ENCODE data around the gene MUC6.

Gene MUC6

DNA sequence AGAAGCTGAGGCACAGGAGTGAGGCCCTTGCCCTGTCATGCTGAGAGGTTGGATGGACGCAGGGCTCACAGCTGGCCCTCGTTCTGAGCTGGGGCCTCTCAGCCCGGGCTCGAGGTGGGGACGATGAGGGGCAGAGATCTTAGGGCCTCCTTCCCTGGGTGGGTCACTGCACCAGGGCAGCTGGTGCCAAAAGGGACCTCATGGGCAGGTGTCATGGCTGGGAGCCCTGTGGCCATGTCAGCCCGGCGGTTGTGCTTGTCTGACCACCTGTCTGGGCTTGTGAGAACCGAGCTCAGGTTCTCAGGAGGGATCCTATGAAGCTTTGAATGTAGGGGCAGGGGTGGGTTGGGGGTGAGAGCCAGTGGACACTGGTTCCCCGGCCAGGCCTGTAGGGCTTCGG is 1.8 kb upstream of the MUC6 start (continued):
- TF ChIP-seq, protein P1, sequence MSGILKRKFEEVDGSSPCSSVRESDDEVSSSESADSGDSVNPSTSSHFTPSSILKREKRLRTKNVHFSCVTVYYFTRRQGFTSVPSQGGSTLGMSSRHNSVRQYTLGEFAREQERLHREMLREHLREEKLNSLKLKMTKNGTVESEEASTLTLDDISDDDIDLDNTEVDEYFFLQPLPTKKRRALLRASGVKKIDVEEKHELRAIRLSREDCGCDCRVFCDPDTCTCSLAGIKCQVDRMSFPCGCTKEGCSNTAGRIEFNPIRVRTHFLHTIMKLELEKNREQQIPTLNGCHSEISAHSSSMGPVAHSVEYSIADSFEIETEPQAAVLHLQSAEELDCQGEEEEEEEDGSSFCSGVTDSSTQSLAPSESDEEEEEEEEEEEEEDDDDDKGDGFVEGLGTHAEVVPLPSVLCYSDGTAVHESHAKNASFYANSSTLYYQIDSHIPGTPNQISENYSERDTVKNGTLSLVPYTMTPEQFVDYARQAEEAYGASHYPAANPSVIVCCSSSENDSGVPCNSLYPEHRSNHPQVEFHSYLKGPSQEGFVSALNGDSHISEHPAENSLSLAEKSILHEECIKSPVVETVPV (CRISPR knock-in tag; IDR thresholded peaks at IDR 0.05), result no peak
- no peak for TF ChIP-seq ESRRG (CRISPR knock-in tag; IDR thresholded peaks at IDR 0.05)
- TF ChIP-seq SNAI2 (CRISPR knock-in tag; IDR thresholded peaks at IDR 0.05), result no peak
- TF ChIP-seq, protein P2, sequence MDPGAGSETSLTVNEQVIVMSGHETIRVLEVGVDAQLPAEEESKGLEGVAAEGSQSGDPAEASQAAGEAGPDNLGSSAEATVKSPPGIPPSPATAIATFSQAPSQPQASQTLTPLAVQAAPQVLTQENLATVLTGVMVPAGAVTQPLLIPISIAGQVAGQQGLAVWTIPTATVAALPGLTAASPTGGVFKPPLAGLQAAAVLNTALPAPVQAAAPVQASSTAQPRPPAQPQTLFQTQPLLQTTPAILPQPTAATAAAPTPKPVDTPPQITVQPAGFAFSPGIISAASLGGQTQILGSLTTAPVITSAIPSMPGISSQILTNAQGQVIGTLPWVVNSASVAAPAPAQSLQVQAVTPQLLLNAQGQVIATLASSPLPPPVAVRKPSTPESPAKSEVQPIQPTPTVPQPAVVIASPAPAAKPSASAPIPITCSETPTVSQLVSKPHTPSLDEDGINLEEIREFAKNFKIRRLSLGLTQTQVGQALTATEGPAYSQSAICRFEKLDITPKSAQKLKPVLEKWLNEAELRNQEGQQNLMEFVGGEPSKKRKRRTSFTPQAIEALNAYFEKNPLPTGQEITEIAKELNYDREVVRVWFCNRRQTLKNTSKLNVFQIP (CRISPR knock-in tag; IDR thresholded peaks at IDR 0.05; ENCODE audit: borderline replicate concordance, low read depth), result no peak
- no peak for TF ChIP-seq ARNTL (CRISPR knock-in tag; IDR thresholded peaks at IDR 0.05; ENCODE audit: borderline replicate concordance, low read depth)
- TF ChIP-seq TCF4 (CRISPR knock-in tag; IDR thresholded peaks at IDR 0.05; ENCODE audit: borderline replicate concordance), result no peak
- no peak for TF ChIP-seq PPARA (CRISPR knock-in tag; IDR thresholded peaks at IDR 0.05; ENCODE audit: borderline replicate concordance)
- TF ChIP-seq ZNF565 (CRISPR knock-in tag; conservative IDR thresholded peaks at IDR 0.05; ENCODE audit: low read depth), result no peak
- TF ChIP-seq, protein P3, sequence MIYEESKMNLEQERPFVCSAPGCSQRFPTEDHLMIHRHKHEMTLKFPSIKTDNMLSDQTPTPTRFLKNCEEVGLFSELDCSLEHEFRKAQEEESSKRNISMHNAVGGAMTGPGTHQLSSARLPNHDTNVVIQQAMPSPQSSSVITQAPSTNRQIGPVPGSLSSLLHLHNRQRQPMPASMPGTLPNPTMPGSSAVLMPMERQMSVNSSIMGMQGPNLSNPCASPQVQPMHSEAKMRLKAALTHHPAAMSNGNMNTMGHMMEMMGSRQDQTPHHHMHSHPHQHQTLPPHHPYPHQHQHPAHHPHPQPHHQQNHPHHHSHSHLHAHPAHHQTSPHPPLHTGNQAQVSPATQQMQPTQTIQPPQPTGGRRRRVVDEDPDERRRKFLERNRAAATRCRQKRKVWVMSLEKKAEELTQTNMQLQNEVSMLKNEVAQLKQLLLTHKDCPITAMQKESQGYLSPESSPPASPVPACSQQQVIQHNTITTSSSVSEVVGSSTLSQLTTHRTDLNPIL (CRISPR knock-in tag; IDR thresholded peaks at IDR 0.05; ENCODE audit: low read depth), result no peak

DNA sequence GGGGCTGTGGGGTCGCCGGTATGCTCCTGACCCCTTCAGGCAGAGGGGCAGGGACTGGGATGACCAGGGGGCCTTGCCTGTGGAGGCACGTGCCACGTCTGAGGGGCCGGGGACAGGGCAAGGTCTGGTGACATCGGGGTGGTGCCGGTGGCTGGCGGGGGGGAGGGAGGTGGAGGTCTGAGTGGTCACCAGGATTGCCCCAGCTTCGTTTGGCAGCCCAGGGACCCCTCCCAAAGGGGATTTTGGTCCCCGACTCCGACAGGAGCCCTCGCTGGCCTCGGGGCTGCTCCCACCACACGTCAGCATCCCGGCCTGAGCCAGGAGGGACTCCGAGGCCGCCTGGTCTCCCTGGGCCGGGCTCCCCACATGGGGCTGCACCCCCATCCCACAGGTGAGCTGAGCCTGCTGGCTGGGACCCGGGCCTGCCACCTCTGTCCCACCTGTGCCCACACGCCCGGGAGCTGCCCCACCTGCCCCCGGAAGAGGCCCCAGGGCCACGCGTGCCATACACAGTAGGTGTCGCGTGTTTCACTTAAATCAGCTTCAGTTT is 1.1 kb upstream of the MUC6 start:
- no peak for ATAC-seq
- TF ChIP-seq BACH2 (CRISPR knock-in tag; IDR thresholded peaks at IDR 0.05; ENCODE audit: borderline replicate concordance), result no peak
- TF ChIP-seq GLIS3 (CRISPR knock-in tag; IDR thresholded peaks at IDR 0.05), result no peak
- TF ChIP-seq, protein P3 (CRISPR knock-in tag; IDR thresholded peaks at IDR 0.05; ENCODE audit: low read depth), result no peak
- TF ChIP-seq ZFP3 (CRISPR knock-in tag; IDR thresholded peaks at IDR 0.05), result no peak
- no peak for TF ChIP-seq PATZ1 (CRISPR knock-in tag; IDR thresholded peaks at IDR 0.05; ENCODE audit: borderline replicate concordance)
- TF ChIP-seq, protein P2 (CRISPR knock-in tag; IDR thresholded peaks at IDR 0.05; ENCODE audit: borderline replicate concordance, low read depth), result no peak
- TF ChIP-seq TOX (CRISPR knock-in tag; IDR thresholded peaks at IDR 0.05; ENCODE audit: borderline replicate concordance), result no peak
- TF ChIP-seq, protein P4, sequence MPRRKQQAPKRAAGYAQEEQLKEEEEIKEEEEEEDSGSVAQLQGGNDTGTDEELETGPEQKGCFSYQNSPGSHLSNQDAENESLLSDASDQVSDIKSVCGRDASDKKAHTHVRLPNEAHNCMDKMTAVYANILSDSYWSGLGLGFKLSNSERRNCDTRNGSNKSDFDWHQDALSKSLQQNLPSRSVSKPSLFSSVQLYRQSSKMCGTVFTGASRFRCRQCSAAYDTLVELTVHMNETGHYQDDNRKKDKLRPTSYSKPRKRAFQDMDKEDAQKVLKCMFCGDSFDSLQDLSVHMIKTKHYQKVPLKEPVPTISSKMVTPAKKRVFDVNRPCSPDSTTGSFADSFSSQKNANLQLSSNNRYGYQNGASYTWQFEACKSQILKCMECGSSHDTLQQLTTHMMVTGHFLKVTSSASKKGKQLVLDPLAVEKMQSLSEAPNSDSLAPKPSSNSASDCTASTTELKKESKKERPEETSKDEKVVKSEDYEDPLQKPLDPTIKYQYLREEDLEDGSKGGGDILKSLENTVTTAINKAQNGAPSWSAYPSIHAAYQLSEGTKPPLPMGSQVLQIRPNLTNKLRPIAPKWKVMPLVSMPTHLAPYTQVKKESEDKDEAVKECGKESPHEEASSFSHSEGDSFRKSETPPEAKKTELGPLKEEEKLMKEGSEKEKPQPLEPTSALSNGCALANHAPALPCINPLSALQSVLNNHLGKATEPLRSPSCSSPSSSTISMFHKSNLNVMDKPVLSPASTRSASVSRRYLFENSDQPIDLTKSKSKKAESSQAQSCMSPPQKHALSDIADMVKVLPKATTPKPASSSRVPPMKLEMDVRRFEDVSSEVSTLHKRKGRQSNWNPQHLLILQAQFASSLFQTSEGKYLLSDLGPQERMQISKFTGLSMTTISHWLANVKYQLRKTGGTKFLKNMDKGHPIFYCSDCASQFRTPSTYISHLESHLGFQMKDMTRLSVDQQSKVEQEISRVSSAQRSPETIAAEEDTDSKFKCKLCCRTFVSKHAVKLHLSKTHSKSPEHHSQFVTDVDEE (CRISPR knock-in tag; IDR thresholded peaks at IDR 0.05), result no peak
- no peak for TF ChIP-seq CSDC2 (CRISPR knock-in tag; IDR thresholded peaks at IDR 0.05)

GRCh38 chr11:1036931-1037330 is 413 bp upstream of the MUC6 start:
- ATAC-seq, result no peak
- no peak for TF ChIP-seq PATZ1 (CRISPR knock-in tag; IDR thresholded peaks at IDR 0.05; ENCODE audit: borderline replicate concordance)
- TF ChIP-seq TOX (CRISPR knock-in tag; IDR thresholded peaks at IDR 0.05; ENCODE audit: borderline replicate concordance), result no peak
- TF ChIP-seq ESRRG (CRISPR knock-in tag; IDR thresholded peaks at IDR 0.05), result no peak
- no peak for TF ChIP-seq PPARA (CRISPR knock-in tag; IDR thresholded peaks at IDR 0.05; ENCODE audit: borderline replicate concordance)
- TF ChIP-seq ZNF565 (CRISPR knock-in tag; conservative IDR thresholded peaks at IDR 0.05; ENCODE audit: low read depth), result no peak

Data from SK-N-SH treated with all-trans-retinoic acid at 6 μM for 48 hours (cell line).